RWPE1 (cell line): Measurements from ENCODE around the gene C1orf141.

Experiments
- CTCF ChIA-PET: fragments of 350-600 bp; sonication (Branson Sonifier 250); formaldehyde crosslinking; extraction: SDS; loops from one replicate; lab custom pipeline; 2021; lab: Yijun Ruan, JAX
- POLR2A ChIA-PET: fragments of 400-600 bp; formaldehyde crosslinking; extraction: SDS; loops from one replicate; lab custom pipeline; 2020; ENCODE audit warnings: antibody characterized with exemption; ENCODE audit not compliant: low non-redundant PET; lab: Yijun Ruan, JAX
- DNase-seq: peaks from one replicate; pipeline ENCODE4 v3.0.0; 2012; ENCODE audit warnings: low spot score
- H3K27ac ChIP-seq: fragments of 450-650 bp; 2 replicates; pipeline ENCODE4 v1.5.1; 2017
- TF ChIP-seq, protein P1 (sequence below): fragments of 450-650 bp; conservative IDR thresholded peaks from 2 replicates; pipeline ENCODE4 v1.5.1; 2017; ENCODE audit warnings: low read depth, mild to moderate bottlenecking

C1orf141 gene

GRCh38 chr1:67124455-67124854 lies 10.3 kb downstream of the C1orf141 start:
- TF ChIP-seq, protein P1, sequence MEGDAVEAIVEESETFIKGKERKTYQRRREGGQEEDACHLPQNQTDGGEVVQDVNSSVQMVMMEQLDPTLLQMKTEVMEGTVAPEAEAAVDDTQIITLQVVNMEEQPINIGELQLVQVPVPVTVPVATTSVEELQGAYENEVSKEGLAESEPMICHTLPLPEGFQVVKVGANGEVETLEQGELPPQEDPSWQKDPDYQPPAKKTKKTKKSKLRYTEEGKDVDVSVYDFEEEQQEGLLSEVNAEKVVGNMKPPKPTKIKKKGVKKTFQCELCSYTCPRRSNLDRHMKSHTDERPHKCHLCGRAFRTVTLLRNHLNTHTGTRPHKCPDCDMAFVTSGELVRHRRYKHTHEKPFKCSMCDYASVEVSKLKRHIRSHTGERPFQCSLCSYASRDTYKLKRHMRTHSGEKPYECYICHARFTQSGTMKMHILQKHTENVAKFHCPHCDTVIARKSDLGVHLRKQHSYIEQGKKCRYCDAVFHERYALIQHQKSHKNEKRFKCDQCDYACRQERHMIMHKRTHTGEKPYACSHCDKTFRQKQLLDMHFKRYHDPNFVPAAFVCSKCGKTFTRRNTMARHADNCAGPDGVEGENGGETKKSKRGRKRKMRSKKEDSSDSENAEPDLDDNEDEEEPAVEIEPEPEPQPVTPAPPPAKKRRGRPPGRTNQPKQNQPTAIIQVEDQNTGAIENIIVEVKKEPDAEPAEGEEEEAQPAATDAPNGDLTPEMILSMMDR = no peak
- ChIA-PET CTCF (interaction anchor here (0.5 to 1.1 kb wide), 2 partner anchors 129 to 366 kb away, joined by 3 read pairs; no protein-coding TSS in a partner anchor), POLR2A (no interaction called here)
- DNase-seq = no peak
- H3K27ac ChIP-seq = no peak overlapping the region

- TF ChIP-seq, protein P1 = no peak
- no peak for DNase-seq
- H3K27ac ChIP-seq = no peak overlapping the region
- ChIA-PET CTCF (no interaction called here), POLR2A (no interaction called here)
Observed at GRCh38 chr1:67120855-67121619, 13.7 kb downstream of the C1orf141 start.

GRCh38 chr1:67118646-67119045 lies 16.1 kb downstream of the C1orf141 start:
- no peak for DNase-seq
- ChIA-PET CTCF (no interaction called here), POLR2A (no interaction called here)
- TF ChIP-seq, protein P1 = no peak
- no peak overlapping the region for H3K27ac ChIP-seq

- DNase-seq = no peak
- CTCF ChIA-PET = no interaction called here
- TF ChIP-seq, protein P1 = no peak
Observed at GRCh38 chr1:67118191-67118590, 16.6 kb downstream of the C1orf141 start.

DNA sequence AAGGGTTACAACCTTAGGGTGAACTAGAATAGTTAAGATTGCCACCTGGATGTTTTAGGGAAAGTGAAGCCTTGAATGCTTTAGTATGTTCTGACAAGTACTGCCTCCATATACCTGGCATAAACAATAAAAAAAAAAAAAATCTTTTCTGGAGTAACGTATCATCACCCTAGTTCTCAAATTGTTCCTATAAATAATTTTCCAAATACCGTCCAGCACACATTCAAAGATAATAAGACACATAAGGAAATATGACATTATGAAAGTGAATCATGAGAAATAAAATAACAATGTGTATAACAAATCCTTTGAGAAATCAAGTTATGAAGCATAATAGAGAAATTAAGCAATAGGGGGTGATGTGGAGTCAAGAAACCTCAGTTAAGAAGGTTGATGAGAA lies 20.6 kb downstream of the C1orf141 start:
- TF ChIP-seq, protein P1 = no peak
- H3K27ac ChIP-seq = no peak overlapping the region
- no peak for DNase-seq
- ChIA-PET POLR2A (interaction anchor here (0.7 kb wide), 1 partner anchor 62 kb away, joined by 5 read pairs; no protein-coding TSS in a partner anchor), CTCF (interaction anchor here (0.9 kb wide), 1 partner anchor 99 kb away, joined by 5 read pairs; no protein-coding TSS in a partner anchor)

More at GRCh38 chr1:67118191-67118590, 16.6 kb downstream of the C1orf141 start:
- no peak overlapping the region for H3K27ac ChIP-seq
- POLR2A ChIA-PET = no interaction called here

DNA sequence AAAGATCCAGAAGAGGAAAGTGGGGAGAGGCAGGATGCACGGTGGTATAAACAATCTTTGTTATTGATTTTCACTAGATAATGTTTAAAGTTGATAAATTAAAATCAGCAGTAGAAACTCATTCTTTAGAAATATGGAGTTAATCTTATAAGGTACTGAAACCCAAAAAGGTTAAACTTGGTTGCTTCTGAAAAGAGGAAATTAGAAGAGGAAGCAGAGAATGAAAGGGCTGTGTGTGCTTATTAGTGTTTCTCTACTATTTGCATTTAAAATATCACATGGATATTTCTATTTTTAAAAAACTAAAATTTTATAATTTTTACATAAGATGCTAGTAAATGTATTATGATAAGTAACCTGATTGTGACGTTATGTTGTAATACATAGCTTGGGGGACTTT lies 24.4 kb downstream of the C1orf141 start:
- CTCF ChIA-PET = no interaction called here
- DNase-seq = no peak
- POLR2A ChIA-PET = no interaction called here
- TF ChIP-seq, protein P1 = no peak
- H3K27ac ChIP-seq = no peak overlapping the region
